HG03025 (cell line): ENCODE data around the gene HMG20B.
"Not testable (repeated sequence)": the region's sequence is repeated elsewhere in the genome, so short reads cannot be mapped to it uniquely, and the experiment has no call there.

Experiments used
- ATAC-seq: cut with Tn5 transposase; IDR thresholded peaks from one replicate; pipeline ENCODE4 v1.9.1; 2021; ENCODE audit warnings: mild to moderate bottlenecking, moderate library complexity; ENCODE audit not compliant: unreplicated experiment, low FRiP score

Gene HMG20B

DNA sequence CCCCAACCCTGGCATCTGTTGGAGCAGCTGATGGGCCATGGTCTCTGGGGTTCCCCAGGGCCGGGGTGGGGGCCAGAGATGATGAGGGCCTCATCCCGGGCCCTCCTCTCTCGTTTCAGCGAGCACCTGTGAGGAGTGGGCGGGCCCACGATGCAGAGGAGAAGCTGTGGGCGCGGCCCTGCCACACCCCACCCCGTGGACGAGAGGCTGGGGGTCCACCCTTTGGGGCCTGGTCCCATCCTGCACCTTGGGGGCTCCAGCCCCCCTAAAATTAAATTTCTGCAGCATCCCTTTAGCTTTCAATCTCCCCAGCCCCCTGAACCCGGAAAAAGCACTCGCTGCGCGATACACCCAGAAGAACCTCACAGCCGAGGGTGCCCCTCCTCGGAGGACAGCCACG lies 5.6 kb downstream of the HMG20B start:
- ATAC-seq = no peak

- no peak for ATAC-seq
Measured at GRCh38 chr19:3580156-3580934, 7.6 kb downstream of the HMG20B start.

GRCh38 chr19:3581792-3582191 lies 9.0 kb downstream of the HMG20B start:
- ATAC-seq = not testable (repeated sequence)

DNA sequence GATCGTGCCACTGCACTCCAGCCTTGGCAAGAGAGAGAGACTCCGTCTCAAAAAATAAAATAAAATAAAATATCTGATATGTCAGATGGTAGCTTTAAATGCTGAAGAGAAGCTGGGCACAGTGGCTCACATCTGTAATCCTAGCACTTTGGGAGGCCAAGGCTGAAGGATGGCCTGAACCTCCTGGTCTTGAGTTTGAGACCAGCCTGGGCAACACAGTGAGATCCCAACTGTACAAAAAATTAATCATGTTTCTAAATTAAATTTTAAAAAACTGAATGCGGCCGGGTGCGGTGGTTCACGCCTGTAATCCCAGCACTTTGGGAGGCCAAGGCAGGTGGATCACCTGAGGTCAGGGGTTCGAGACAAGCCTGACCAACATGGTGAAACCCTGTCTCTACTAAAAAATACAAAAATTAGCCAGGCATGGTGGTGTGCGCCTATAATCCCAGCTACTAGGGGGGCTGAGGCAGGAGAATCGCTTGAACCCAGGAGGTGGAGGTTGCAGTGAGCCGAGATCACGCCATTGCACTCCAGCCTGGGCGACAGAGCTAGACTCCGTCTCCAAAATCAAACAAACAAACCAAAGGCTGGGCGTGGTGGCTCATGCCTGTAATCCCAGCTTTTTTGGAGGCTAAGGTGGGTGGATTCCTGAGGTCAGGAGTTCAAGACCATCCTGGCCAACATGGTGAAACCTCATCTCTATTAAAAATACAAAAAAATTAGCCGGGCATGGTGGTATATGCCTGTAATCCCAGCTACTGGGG lies 11.5 kb downstream of the HMG20B start:
- not testable (repeated sequence) for ATAC-seq

DNA sequence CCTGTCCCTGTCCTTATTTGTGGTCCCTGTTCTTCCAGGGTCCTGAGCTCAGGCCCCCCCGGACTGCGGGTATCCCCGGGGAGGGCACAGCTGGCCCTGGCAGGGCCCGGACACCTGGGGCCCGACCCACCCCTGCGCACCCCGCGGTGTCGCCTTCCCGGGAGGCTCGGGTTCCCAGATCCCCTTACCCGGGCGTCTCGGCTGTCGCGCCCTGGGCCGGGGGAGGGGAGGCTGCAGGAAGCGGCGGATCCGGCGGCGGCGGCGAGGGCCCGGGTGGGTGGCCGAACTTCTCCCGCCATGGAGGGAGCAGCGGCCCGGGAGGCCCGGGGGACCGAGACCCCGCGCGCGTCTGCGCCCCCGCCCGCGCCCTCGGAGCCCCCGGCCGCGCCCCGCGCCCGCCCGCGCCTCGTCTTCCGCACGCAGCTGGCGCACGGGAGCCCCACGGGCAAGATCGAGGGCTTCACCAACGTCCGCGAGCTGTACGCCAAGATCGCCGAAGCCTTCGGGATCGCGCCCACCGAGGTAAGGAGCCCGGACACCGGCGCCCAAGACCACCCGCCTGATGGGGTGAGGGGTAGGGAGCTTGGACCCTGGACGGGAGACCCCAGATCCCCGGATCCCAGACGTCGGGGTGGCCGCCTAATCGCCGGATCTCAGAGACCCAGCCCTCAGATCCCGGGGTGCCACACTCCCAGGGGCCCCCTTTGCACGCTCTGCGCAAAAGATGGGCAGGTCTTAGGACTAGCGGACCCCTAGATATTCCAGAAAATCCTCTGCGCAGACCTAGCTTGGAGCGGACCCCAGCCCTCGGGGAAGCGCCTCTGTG lies 12.8 kb downstream of the HMG20B start, which contains the start of gene GIPC3:
GIPC3 (plus strand) TSS at position 178 of the 826 bp plus-strand sequence; CDS start at position 298, 120 bp downstream.
- no peak for ATAC-seq

GRCh38 chr19:3586127-3586626 lies 13.4 kb downstream of the HMG20B start:
- no peak for ATAC-seq

- no peak for ATAC-seq
Measured at GRCh38 chr19:3586707-3587346, 14.1 kb downstream of the HMG20B start.

- ATAC-seq = no peak
Measured at GRCh38 chr19:3589439-3589838, 16.7 kb downstream of the HMG20B start.

GRCh38 chr19:3589949-3590348 lies 17.2 kb downstream of the HMG20B start:
- ATAC-seq = no peak

DNA sequence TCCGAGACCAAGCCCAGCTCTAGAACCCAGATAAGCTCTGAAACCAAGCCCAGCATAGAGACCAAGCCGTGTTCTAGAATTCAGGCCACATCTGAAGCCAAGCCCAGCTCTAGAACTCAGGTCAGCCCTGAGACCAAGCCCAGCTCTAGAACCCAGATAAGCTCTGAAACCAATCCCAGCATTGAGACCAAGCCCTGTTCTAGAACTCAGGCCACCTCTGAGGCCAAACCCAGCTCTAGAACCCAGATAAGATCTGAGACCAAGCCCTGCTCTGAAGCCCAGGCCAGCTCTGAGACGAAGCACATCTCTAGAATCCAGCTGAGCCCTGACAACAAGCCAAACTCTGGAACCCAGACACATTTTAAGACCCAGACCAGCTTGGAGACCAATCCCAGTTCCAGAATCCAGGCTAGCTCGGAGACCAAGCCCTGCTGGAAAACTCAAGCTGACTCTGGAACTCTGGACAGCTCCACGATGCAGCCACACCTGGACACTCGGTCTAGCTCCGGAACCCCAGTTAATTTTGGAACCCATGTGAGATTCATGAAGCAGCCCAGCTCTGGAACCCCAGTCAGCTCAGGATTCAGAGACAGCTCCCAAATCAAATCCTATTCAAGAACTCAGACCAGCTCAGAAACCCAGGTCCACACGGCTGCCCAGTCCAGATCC lies 18.4 kb downstream of the HMG20B start:
- ATAC-seq = no peak

GRCh38 chr19:3591876-3592613 lies 19.3 kb downstream of the HMG20B start:
- no peak for ATAC-seq

- ATAC-seq = no peak
Measured at GRCh38 chr19:3593156-3593555, 20.4 kb downstream of the HMG20B start.

- ATAC-seq = no peak
Measured at GRCh38 chr19:3595521-3596061, 22.8 kb downstream of the HMG20B start.

- ATAC-seq = no peak
Measured at GRCh38 chr19:3599776-3600187, 27.0 kb downstream of the HMG20B start.

DNA sequence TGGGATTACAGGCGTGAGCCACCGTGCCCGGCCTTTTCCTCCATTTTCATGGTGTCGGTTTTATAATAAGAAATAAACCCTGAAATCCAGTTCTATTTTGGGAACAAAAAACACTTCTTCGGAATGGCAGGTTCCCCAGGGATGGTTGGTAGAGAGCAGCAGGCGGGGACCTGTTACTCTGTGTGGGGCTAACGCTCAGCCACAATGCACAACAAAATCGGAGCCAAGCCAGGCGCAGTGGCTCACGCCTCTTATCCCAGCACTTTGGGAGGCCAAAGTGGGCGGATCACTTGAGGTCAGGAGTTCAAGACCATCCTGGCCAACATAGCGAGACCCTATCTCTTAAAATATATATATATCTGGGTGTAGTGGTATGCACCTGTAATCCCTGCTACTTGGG lies 28.3 kb downstream of the HMG20B start:
- ATAC-seq = no peak

- ATAC-seq = no peak
Measured at GRCh38 chr19:3603121-3603811, 30.5 kb downstream of the HMG20B start.

DNA sequence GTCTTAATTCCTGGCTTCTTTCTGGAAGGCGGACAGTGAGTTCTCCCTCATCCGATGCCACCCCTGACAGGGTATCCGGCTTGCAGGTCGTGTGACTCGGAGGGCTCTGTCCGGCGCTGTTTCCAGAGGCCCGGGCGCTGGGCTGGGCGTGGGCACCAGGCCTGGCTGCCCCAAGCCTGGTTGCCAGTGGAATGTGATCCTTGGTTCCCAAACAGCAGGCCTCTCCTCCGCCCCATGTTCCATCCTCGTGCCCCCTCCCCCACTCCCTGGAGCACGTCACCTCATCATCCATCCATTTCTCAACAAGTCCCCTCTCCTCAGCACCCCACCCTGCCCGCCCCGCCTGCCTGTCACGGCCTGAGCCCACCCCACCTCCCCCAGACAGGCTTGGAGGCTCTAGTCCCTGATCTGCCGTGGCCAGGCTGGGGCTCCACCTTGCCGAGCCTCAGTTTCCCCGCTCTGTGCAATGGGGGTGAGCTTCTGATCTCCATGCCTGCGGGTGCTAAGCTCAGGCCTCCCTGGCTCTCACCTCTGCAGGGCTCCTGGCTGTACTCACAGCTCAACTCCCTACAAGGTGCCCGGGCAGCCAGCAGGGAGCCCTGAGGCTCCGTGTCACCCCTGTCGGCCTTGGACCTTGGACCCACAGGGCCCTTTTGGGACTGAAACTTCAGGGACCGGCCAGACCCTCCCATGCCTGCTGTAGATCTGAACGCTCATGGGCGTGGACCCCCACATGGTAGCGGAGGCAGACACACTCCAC lies 31.7 kb downstream of the HMG20B start:
- ATAC-seq = no peak
